Upper lobe of left lung (tissue), 6 donors: ENCODE results near the gene FYN. TPM values are rescaled to one million over a fixed set of nuclear protein-coding genes. Genes with fewer than 3 reads are reported as not detected.

ENCODE experiments used
- ATAC-seq, 2 donors: fragments of 200-7000 bp; cut with Tn5 transposase; one replicate each; pipeline ENCODE4 v1.9.1; 2022; ENCODE audit warnings: mild to moderate bottlenecking in 2 of 2, moderate library complexity in 2 of 2; ENCODE audit not compliant: low FRiP score in 2 of 2
- DNase-seq, 2 donors: peaks; one replicate each; pipeline ENCODE4 v3.0.0-alpha.2; 2019 to 2020
- H3K27ac ChIP-seq, 4 donors: fragments of 200-600 bp; sonication (generic); one replicate each; pipeline ENCODE4 v1.5.1; 2016 to 2019
- H3K27me3 ChIP-seq, 4 donors: fragments of 200-600 bp; sonication (generic); one replicate each; pipeline ENCODE4 v1.5.1; 2017 to 2019
- H3K36me3 ChIP-seq, 4 donors: fragments of 200-600 bp; sonication (generic); one replicate each; pipeline ENCODE4 v1.5.1; 2016 to 2019
- H3K4me1 ChIP-seq, 4 donors: fragments of 200-600 bp; sonication (generic); one replicate each; pipeline ENCODE4 v1.5.1; 2018 to 2019
- H3K4me3 ChIP-seq, 4 donors: fragments of 200-600 bp; sonication (generic); one replicate each; pipeline ENCODE4 v1.5.1; 2017 to 2019; ENCODE audit warnings: mild to moderate bottlenecking in 2 of 4, moderate library complexity in 1 of 4
- H3K9me3 ChIP-seq, 4 donors: fragments of 200-600 bp; sonication (generic); one replicate each; pipeline ENCODE4 v1.5.1; 2018 to 2019
- CTCF ChIP-seq, 6 experiments: fragments of 450-650 bp in 4 of 6; fragments of 200-600 bp in 2 of 6; sonication (generic) in 2 of 6; IDR thresholded peaks; one replicate each; pipeline ENCODE4 v1.5.1; 2016 to 2019; ENCODE audit warnings: antibody characterized with exemption in 6 of 6
- EP300 ChIP-seq, 4 donors: sonication (generic); formaldehyde crosslinking; IDR thresholded peaks; one replicate each; pipeline ENCODE4 v1.5.1; 2017; ENCODE audit warnings: antibody characterized with exemption in 4 of 4, control low read depth in 2 of 4
- POLR2A ChIP-seq, 4 donors: fragments of 450-650 bp; IDR thresholded peaks; one replicate each; pipeline ENCODE4 v1.5.1; 2016 to 2017; ENCODE audit warnings: antibody characterized with exemption in 4 of 4, mild to moderate bottlenecking in 2 of 4
- POLR2AphosphoS5 ChIP-seq, 2 donors: sonication (generic); formaldehyde crosslinking; IDR thresholded peaks; one replicate each; pipeline ENCODE4 v1.5.1; 2017; ENCODE audit warnings: antibody characterized with exemption in 2 of 2
- WGBS, 2 donors: methylation state at CpG; one replicate each; pipeline ENCODE4 v1.1.5; 2017 to 2018; 5-methylcytosine and 5-hydroxymethylcytosine counted together
- total RNA-seq, 6 donors: library from RNA; depleted of rRNA in 4 of 6; stranded (reverse); fragments of >200 nt in 4 of 6; gene quantifications; one replicate each; pipeline versions ENCODE4 v1.1.0 to v1.2.1, GENCODE V29; 2016 to 2021
- donor health status: DM: no; HTN: no; CAD: no; lungs with moderate emphysema.
- donor health status: DM: no; HTN: yes; CAD: no; lungs with severe emphysema.

FYN gene
- total RNA-seq, 6 donors from 2014 or later: 69.1 to 181 (median 113) TPM

GRCh38 chr6:111713811-111714210 lies 159.4 kb downstream of the FYN start:
- peak overlapping the region in 3 of 4 donors; percentile 5 to 75 (median 55) for H3K27ac ChIP-seq

GRCh38 chr6:111713236-111713635 lies 160.0 kb downstream of the FYN start:
- ATAC-seq (no peak), DNase-seq (no peak)
- Histone ChIP-seq H3K36me3 (peaks cover 0 to 32% (median 2%) of the 10 kb centered on the region in 4 donors), H3K4me1 (peaks cover 7 to 29% (median 27%) of the 10 kb centered on the region in 4 donors), H3K9me3 (no peaks in the 10 kb centered on the region), H3K4me3 (no peak overlapping the region), H3K27me3 (no peaks in the 10 kb centered on the region), H3K27ac (peak overlapping the region in 3 of 4 donors; percentile 5 to 75 (median 55))
- TF ChIP-seq POLR2AphosphoS5 (IDR thresholded peaks at IDR 0.05) (no peak), EP300 (IDR thresholded peaks at IDR 0.05) (no peak), CTCF (IDR thresholded peaks at IDR 0.05) (no peak)
- 80 to 100% methylated on average over 2 of the region's 2 CpGs for WGBS, 2 donors

More at GRCh38 chr6:111713811-111714210, 159.4 kb downstream of the FYN start:
- ATAC-seq (no peak), DNase-seq (no peak)
- WGBS, 2 donors: 89 to 92% methylated on average over 4 of the region's 4 CpGs
- H3K9me3 ChIP-seq: no peaks in the 10 kb centered on the region
- H3K27me3 ChIP-seq: no peaks in the 10 kb centered on the region
- TF ChIP-seq EP300 (IDR thresholded peaks at IDR 0.05) (no peak), POLR2A (IDR thresholded peaks at IDR 0.05) (no peak), POLR2AphosphoS5 (IDR thresholded peaks at IDR 0.05) (no peak), CTCF (IDR thresholded peaks at IDR 0.05) (no peak)
- H3K4me1 ChIP-seq: peaks cover 7 to 29% (median 27%) of the 10 kb centered on the region in 4 donors
- no peak overlapping the region for H3K4me3 ChIP-seq
- peaks cover 0 to 32% (median 2%) of the 10 kb centered on the region in 4 donors for H3K36me3 ChIP-seq

GRCh38 chr6:111711984-111712752 lies 161.1 kb downstream of the FYN start:
- no peaks in the 10 kb centered on the region for H3K27me3 ChIP-seq
- H3K27ac ChIP-seq: peak overlapping the region in 3 of 4 donors; percentile 28 to 75 (median 55)
- WGBS, 2 donors: 57 to 62% methylated on average over 13 of the region's 13 CpGs
- H3K9me3 ChIP-seq: no peaks in the 10 kb centered on the region
- no peak overlapping the region for H3K4me3 ChIP-seq
- peaks cover 0 to 31% (median 2%) of the 10 kb centered on the region in 4 donors for H3K36me3 ChIP-seq
- H3K4me1 ChIP-seq: peaks cover 7 to 29% (median 27%) of the 10 kb centered on the region in 4 donors
- TF ChIP-seq EP300 (IDR thresholded peaks at IDR 0.05) (no peak), POLR2A (IDR thresholded peaks at IDR 0.05) (no peak), POLR2AphosphoS5 (IDR thresholded peaks at IDR 0.05) (no peak), CTCF (IDR thresholded peaks at IDR 0.05) (no peak)
- DNase-seq: no peak
- ATAC-seq: peak in 1 of 2 donors; percentile 10

GRCh38 chr6:111711476-111711875 lies 161.8 kb downstream of the FYN start:
- Histone ChIP-seq H3K36me3 (peaks cover 0 to 36% (median 2%) of the 10 kb centered on the region in 4 donors), H3K4me3 (no peak overlapping the region), H3K27ac (peak overlapping the region; percentile 28 to 75 (median 50)), H3K9me3 (no peaks in the 10 kb centered on the region), H3K4me1 (peaks cover 7 to 29% (median 27%) of the 10 kb centered on the region in 4 donors), H3K27me3 (no peaks in the 10 kb centered on the region)
- DNase-seq (no peak), ATAC-seq (no peak)
- 53 to 64% methylated on average over 7 of the region's 7 CpGs for WGBS, 2 donors
- TF ChIP-seq POLR2AphosphoS5 (IDR thresholded peaks at IDR 0.05) (peak in 1 of 2 donors; percentile 39), CTCF (IDR thresholded peaks at IDR 0.05) (no peak)
